H9 (cell line): ENCODE measurements around the gene AIG1. TPM values are rescaled to one million over a fixed set of nuclear protein-coding genes. Genes with fewer than 3 reads are reported as not detected.

Source experiments
- DNase-seq: peaks from one replicate; pipeline ENCODE4 v3.0.0-alpha.2; 2017
- H2AFZ ChIP-seq: one replicate; pipeline ENCODE4 v1.6.1; 2013; ENCODE audit warnings: mild to moderate bottlenecking, low read length, control low read depth, moderate library complexity
- H2AK5ac ChIP-seq: 2 replicates; pipeline ENCODE4 v1.6.1; 2013; ENCODE audit warnings: low read length, control low read depth, mixed read lengths; ENCODE audit not compliant: insufficient read length
- H2BK120ac ChIP-seq: one replicate; pipeline ENCODE4 v1.6.1; 2013; ENCODE audit warnings: low read depth, mild to moderate bottlenecking, low read length, control low read depth, inconsistent platforms; ENCODE audit not compliant: poor library complexity, severe bottlenecking
- H2BK12ac ChIP-seq: 2 replicates; pipeline ENCODE4 v1.6.1; 2013; ENCODE audit warnings: low read length, control low read depth, mixed read lengths, low read depth; ENCODE audit not compliant: insufficient read length
- H2BK15ac ChIP-seq: 2 replicates; pipeline ENCODE4 v1.6.1; 2013; ENCODE audit warnings: low read depth, low read length, control low read depth
- H2BK20ac ChIP-seq: one replicate; pipeline ENCODE4 v1.6.1; 2013; ENCODE audit warnings: low read depth, mild to moderate bottlenecking, low read length, control low read depth, inconsistent platforms; ENCODE audit not compliant: poor library complexity, severe bottlenecking
- H2BK5ac ChIP-seq: 2 replicates; pipeline ENCODE4 v1.6.1; 2013; ENCODE audit warnings: low read length, control low read depth, mixed read lengths; ENCODE audit not compliant: insufficient read length
- H3K14ac ChIP-seq: 2 replicates; pipeline ENCODE4 v1.6.1; 2013; ENCODE audit warnings: low read length, control low read depth; ENCODE audit not compliant: insufficient read depth
- H3K18ac ChIP-seq: 2 replicates; pipeline ENCODE4 v1.6.1; 2013; ENCODE audit warnings: low read depth, mild to moderate bottlenecking, mixed read lengths, low read length, control low read depth; ENCODE audit not compliant: insufficient read length
- H3K23ac ChIP-seq: 2 replicates; pipeline ENCODE4 v1.6.1; 2013; ENCODE audit warnings: low read length, control low read depth, mixed read lengths, low read depth; ENCODE audit not compliant: insufficient read length
- H3K23me2 ChIP-seq: 2 replicates; pipeline ENCODE4 v1.6.1; 2013; ENCODE audit warnings: low read depth, mild to moderate bottlenecking, mixed read lengths, low read length, control low read depth; ENCODE audit not compliant: insufficient read length, poor library complexity, severe bottlenecking
- H3K27ac ChIP-seq: 2 replicates; pipeline ENCODE4 v1.5.1; 2013; ENCODE audit warnings: low read length, control low read depth, mixed read lengths, low read depth; ENCODE audit not compliant: insufficient read length
- H3K27me3 ChIP-seq: 2 replicates; pipeline ENCODE4 v1.6.1; 2013; ENCODE audit warnings: low read length, control low read depth, inconsistent platforms; ENCODE audit not compliant: insufficient read depth
- H3K4ac ChIP-seq: 2 replicates; pipeline ENCODE4 v1.6.1; 2013; ENCODE audit warnings: low read depth, mild to moderate bottlenecking, control low read depth, inconsistent platforms, low read length, moderate library complexity
- H3K4me1 ChIP-seq: 2 replicates; pipeline ENCODE4 v1.6.1; 2013; ENCODE audit warnings: low read length, control low read depth, inconsistent platforms; ENCODE audit not compliant: insufficient read depth
- H3K4me2 ChIP-seq: 2 replicates; pipeline ENCODE4 v1.6.1; 2013; ENCODE audit warnings: low read length, control low read depth, mixed read lengths; ENCODE audit not compliant: insufficient read length, insufficient read depth
- H3K56ac ChIP-seq: 2 replicates; pipeline ENCODE4 v1.6.1; 2013; ENCODE audit warnings: low read depth, mild to moderate bottlenecking, mixed read lengths, low read length, control low read depth; ENCODE audit not compliant: insufficient read length
- H3K79me1 ChIP-seq: 2 replicates; pipeline ENCODE4 v1.6.1; 2013; ENCODE audit warnings: low read depth, mild to moderate bottlenecking, moderate library complexity, low read length, control low read depth, inconsistent platforms; ENCODE audit not compliant: insufficient read depth, poor library complexity, severe bottlenecking
- H3K79me2 ChIP-seq: 2 replicates; pipeline ENCODE4 v1.6.1; 2013; ENCODE audit warnings: low read length, control low read depth, inconsistent platforms; ENCODE audit not compliant: insufficient read depth
- H3K9ac ChIP-seq: 2 replicates; pipeline ENCODE4 v1.6.1; 2013; ENCODE audit warnings: low read length, control low read depth, mixed read lengths; ENCODE audit not compliant: insufficient read length; ENCODE audit errors: extremely low read depth
- H3K9me3 ChIP-seq: one replicate; pipeline ENCODE4 v1.6.1; 2013; ENCODE audit warnings: low read depth, low read length, inconsistent platforms; ENCODE audit not compliant: control insufficient read depth
- H3T11ph ChIP-seq: one replicate; pipeline ENCODE4 v1.6.1; 2013; ENCODE audit warnings: mild to moderate bottlenecking, low read length, control low read depth, inconsistent platforms
- H4K20me1 ChIP-seq: one replicate; pipeline ENCODE4 v1.6.1; 2013; ENCODE audit not compliant: control insufficient read depth, insufficient read length, insufficient read depth
- H4K5ac ChIP-seq: 2 replicates; pipeline ENCODE4 v1.6.1; 2013; ENCODE audit warnings: low read depth, mild to moderate bottlenecking, mixed read lengths, low read length, control low read depth; ENCODE audit not compliant: insufficient read length
- H4K8ac ChIP-seq: replicated peaks from 2 replicates; pipeline ENCODE4 v1.6.1; 2013; ENCODE audit warnings: low read length, control low read depth, mixed read lengths, low read depth; ENCODE audit not compliant: insufficient read length
- H4K91ac ChIP-seq: 2 replicates; pipeline ENCODE4 v1.6.1; 2013; ENCODE audit warnings: low read depth, mild to moderate bottlenecking, moderate library complexity, mixed read lengths, low read length, control low read depth; ENCODE audit not compliant: insufficient read length
- H3K27ac Mint-ChIP-seq, 3 experiments: 2 replicates in 2 of 3; 3 replicates in 1 of 3; pipeline ENCODE4 v1.8.0; 2020 to 2021; ENCODE audit warnings: mixed read lengths in 3 of 3, mild to moderate bottlenecking in 1 of 3, moderate library complexity in 1 of 3
- H3K27me3 Mint-ChIP-seq: 2 replicates; pipeline ENCODE4 v1.8.0; 2021; ENCODE audit warnings: low read depth, mild to moderate bottlenecking, moderate library complexity, mixed read lengths
- H3K36me3 Mint-ChIP-seq, 3 experiments: 2 replicates in 2 of 3; 3 replicates in 1 of 3; pipeline ENCODE4 v1.8.0; 2020 to 2021; ENCODE audit warnings: low read depth in 3 of 3, mixed read lengths in 3 of 3; ENCODE audit not compliant: insufficient read depth in 1 of 3
- H3K4me1 Mint-ChIP-seq, 2 experiments: 2 replicates each; pipeline ENCODE4 v1.8.0; 2020; ENCODE audit warnings: mixed read lengths in 2 of 2
- H3K4me3 Mint-ChIP-seq, 2 experiments: 2 replicates in 1 of 2; 3 replicates in 1 of 2; pipeline ENCODE4 v1.8.0; 2020 to 2021; ENCODE audit warnings: mild to moderate bottlenecking in 2 of 2, mixed read lengths in 2 of 2, moderate library complexity in 1 of 2
- H3K9me3 Mint-ChIP-seq, 2 experiments: 2 replicates in 1 of 2; 3 replicates in 1 of 2; pipeline ENCODE4 v1.8.0; 2020; ENCODE audit warnings: mild to moderate bottlenecking in 2 of 2, mixed read lengths in 2 of 2, moderate library complexity in 1 of 2
- WGBS: extraction: QIAGEN DNeasy Blood & Tissue Kit; methylation state at CpG from one replicate; pipeline ENCODE4 v1.1.7; 2013; ENCODE audit warnings: missing lambda C conversion rate, low lambda C conversion rate, mixed read lengths; ENCODE audit not compliant: insufficient read length; ENCODE audit errors: extremely low coverage; 5-methylcytosine and 5-hydroxymethylcytosine counted together
- total RNA-seq: library from RNA; stranded (reverse); gene quantifications from 2 replicates; pipeline ENCODE4 v1.2.1, GENCODE V29; 2021
- TF ChIP-seq, protein P1 (sequence below): fragments of 200-600 bp; sonication (generic); conservative IDR thresholded peaks from 3 replicates; pipeline ENCODE4 v1.8.0; 2021; ENCODE audit warnings: antibody characterized with exemption, mild to moderate bottlenecking

AIG1 gene
- total RNA-seq, 1 experiment from 2014 or later, result 44.6 TPM

DNA sequence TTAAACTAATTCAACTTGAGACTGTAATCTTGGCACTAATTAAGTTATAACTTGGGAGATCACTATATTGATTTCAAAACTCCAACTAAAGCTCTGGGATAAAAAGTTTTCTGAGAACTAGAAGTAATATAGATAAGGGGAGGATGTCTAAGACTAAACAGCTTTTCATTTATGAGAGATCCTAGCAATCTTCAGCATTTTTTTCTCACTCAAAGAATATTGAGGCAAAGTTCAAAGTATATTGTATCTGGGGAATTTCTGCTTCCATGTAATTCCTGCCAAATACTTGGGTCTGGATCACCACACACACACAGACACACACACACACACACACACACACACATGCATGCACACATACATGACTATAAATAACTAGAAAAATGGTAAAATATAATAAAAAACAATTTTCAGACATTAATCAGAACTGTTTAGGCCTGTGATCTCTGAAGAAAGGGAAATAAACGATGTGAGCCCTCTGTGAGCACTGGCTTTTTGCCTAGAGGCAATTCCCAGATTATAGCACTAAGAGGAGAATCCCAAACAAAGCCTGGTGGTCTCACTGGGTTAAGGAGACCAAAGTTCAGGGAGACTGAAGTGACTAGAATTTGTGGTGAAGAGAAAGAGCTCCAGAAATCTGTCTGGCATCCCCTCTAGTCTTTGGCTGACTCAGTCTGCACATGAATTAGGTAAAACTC lies 297.0 kb downstream of the AIG1 start:
- H3K23me2 ChIP-seq, result no peaks in the 10 kb centered on the region
- H3T11ph ChIP-seq, result no peak overlapping the region
- Mint-ChIP-seq H3K36me3 (peaks cover 0 to 13% (median 0%) of the 10 kb centered on the region in 3 experiments; a peak in 2 of 7 replicates), H3K27me3 (no peaks in the 10 kb centered on the region), H3K27ac (no peak overlapping the region), H3K4me1 (no peaks in the 10 kb centered on the region), H3K4me3 (no peak overlapping the region), H3K9me3 (peaks cover 0 to 14% of the 10 kb centered on the region in 2 experiments; a peak in 3 of 5 replicates)
- no peak overlapping the region for H3K27ac ChIP-seq
- H4K5ac ChIP-seq, result no peak overlapping the region
- H2BK20ac ChIP-seq, result no peak overlapping the region
- H4K91ac ChIP-seq, result no peak overlapping the region
- WGBS, result no CpG with 5 or more reads among the region's 1 CpG
- H3K4me2 ChIP-seq, result no peak overlapping the region
- H3K9ac ChIP-seq, result no peak overlapping the region
- H3K18ac ChIP-seq, result no peak overlapping the region
- no peaks in the 10 kb centered on the region for H3K9me3 ChIP-seq
- no peak overlapping the region for H3K23ac ChIP-seq
- H2BK5ac ChIP-seq, result no peak overlapping the region
- no peak overlapping the region for H3K56ac ChIP-seq
- no peak overlapping the region for H3K14ac ChIP-seq
- no peak overlapping the region for H2AFZ ChIP-seq
- no peaks in the 10 kb centered on the region for H3K79me2 ChIP-seq
- H2BK15ac ChIP-seq, result no peak overlapping the region
- no peak overlapping the region for H2BK120ac ChIP-seq
- H3K27me3 ChIP-seq, result no peaks in the 10 kb centered on the region
- H4K20me1 ChIP-seq, result no peaks in the 10 kb centered on the region
- H4K8ac ChIP-seq, result no peak overlapping the region
- H3K4me1 ChIP-seq, result no peaks in the 10 kb centered on the region
- TF ChIP-seq, protein P1, sequence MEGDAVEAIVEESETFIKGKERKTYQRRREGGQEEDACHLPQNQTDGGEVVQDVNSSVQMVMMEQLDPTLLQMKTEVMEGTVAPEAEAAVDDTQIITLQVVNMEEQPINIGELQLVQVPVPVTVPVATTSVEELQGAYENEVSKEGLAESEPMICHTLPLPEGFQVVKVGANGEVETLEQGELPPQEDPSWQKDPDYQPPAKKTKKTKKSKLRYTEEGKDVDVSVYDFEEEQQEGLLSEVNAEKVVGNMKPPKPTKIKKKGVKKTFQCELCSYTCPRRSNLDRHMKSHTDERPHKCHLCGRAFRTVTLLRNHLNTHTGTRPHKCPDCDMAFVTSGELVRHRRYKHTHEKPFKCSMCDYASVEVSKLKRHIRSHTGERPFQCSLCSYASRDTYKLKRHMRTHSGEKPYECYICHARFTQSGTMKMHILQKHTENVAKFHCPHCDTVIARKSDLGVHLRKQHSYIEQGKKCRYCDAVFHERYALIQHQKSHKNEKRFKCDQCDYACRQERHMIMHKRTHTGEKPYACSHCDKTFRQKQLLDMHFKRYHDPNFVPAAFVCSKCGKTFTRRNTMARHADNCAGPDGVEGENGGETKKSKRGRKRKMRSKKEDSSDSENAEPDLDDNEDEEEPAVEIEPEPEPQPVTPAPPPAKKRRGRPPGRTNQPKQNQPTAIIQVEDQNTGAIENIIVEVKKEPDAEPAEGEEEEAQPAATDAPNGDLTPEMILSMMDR, result no peak
- H3K79me1 ChIP-seq, result no peaks in the 10 kb centered on the region
- no peak overlapping the region for H2AK5ac ChIP-seq
- no peak overlapping the region for H2BK12ac ChIP-seq
- no peak overlapping the region for H3K4ac ChIP-seq
- DNase-seq, result no peak
